Activated T-cell treated with anti-CD3 and anti-CD28 coated beads for 1 hour (primary cell): ENCODE results near the gene UBR4.

Experiments used
- DNase-seq: peaks from one replicate; pipeline ENCODE4 v3.0.0-alpha.2; 2020; ENCODE audit warnings: low read depth

UBR4 gene

DNA sequence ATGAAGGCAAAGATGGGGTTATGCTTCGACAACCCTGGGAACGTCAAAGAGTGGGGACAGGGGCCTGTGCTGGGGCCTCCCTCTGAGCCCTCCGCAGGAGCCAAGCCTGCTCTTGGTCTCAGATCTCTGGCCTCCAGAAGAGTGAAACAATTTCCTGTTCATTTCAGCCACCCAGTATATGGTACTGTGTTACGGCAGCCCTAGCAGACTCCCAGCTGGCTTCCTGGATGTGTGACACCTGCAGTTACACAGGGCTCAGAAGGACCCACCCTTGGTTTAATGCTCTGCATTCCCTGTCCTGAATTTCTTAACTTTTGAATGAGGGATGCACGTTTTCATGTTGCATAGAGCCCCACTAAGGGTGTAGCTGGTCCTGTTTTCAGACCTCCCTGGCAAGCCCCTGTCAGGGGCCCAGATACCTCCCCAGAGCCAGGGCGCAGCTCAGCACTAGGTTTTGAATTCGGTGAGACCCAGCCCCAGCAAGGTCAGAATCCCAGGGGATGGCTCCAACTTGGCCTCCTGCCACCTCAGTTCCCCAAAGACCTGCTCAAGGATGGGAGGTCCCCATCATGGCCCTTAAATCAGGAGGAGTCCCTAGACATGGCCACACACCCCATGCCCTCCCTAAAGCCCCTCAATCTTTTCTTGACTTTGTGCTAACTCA, 174.6 kb downstream of the UBR4 start:
- no peak for DNase-seq

- DNase-seq: no peak
Observed at GRCh38 chr1:19034721-19035120, 175.3 kb downstream of the UBR4 start.

- no peak for DNase-seq
Observed at GRCh38 chr1:19033926-19034680, 176.0 kb downstream of the UBR4 start.

DNA sequence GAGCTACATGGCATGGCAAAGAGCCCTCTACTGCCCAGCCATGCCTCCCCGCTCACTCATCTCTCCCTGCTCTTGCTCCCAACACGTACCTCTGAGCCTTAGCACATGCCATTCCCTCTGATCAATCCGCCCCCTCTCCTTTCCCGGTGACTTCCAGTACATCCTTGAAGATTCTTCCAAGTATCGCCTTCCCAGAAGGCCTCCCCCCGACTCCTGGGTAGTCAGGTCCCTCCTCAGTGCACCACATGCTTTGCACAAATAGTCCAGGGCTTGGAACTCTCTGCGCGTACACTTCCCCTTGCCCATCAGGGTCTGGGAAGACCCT, 176.6 kb downstream of the UBR4 start:
- no peak for DNase-seq

GRCh38 chr1:19032701-19033514, 177.2 kb downstream of the UBR4 start:
- no peak for DNase-seq

GRCh38 chr1:19032413-19032695, 177.7 kb downstream of the UBR4 start:
- no peak for DNase-seq

DNA sequence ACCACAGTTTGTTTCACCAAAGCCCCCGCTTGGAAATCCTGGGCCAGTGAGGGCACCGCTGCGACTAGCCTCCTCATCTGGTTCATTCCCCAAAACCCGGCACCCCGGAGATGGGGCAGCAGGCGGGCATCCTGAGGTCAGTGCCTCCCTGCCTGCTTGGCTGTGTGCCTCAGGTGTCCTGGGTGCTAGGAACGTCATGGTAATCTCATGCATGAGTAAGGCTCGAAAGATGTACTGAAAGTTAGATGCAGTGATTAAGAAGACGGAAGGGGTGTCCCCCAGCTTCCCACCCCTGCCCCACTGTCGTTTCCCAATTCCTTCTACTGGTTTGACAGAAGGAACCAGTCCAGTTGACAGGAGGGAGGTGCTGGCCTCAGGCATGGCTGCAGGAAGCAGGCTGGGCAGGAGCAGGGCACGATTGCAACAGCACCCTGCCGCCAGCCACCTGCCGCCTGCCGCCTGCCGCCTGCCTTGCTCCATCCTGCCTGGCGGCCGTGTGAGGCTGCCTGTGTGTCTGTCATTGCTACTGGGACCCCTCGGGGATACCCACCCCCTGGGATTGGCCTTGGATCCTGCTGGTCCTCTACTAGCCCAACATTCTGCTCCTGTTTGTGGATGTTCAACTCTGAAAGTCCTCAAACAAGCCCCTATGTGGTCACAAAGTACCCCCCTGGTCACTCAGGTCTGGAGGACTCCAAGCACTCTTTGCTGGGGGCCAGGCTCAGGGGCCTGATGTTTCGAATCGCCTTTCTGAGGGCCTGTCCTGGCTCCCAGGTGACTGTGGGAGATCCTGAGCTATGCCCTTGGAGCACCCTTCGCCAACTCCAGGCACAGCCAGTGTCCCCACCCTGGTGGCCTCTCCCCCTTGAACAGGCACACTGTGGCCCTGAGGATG, 180.6 kb downstream of the UBR4 start:
- no peak for DNase-seq

- DNase-seq: no peak
Observed at GRCh38 chr1:19028546-19029129, 181.4 kb downstream of the UBR4 start.

GRCh38 chr1:19028110-19028509, 182.0 kb downstream of the UBR4 start:
- DNase-seq: no peak
